Brain microvascular endothelial cell (primary cell): ENCODE measurements around the gene SUPT7L.

ENCODE experiments used
- DNase-seq: peaks from one replicate; pipeline ENCODE4 v3.0.0-alpha.2; 2020
- H3K27ac ChIP-seq: fragments of 250-450 bp; sonication (Bioruptor Pico); 2 replicates; pipeline ENCODE4 v1.5.1; 2020; ENCODE audit warnings: mild to moderate bottlenecking, moderate library complexity
- H3K27me3 ChIP-seq: fragments of 250-450 bp; sonication (Bioruptor Pico); replicated peaks from 2 replicates; pipeline ENCODE4 v1.5.1; 2020; ENCODE audit warnings: mild to moderate bottlenecking
- H3K36me3 ChIP-seq: fragments of 250-450 bp; sonication (Bioruptor Pico); replicated peaks from 2 replicates; pipeline ENCODE4 v1.5.1; 2020; ENCODE audit warnings: mild to moderate bottlenecking
- H3K4me3 ChIP-seq: 2 replicates; pipeline ENCODE4 v1.5.1; 2011; ENCODE audit warnings: low read depth, mild to moderate bottlenecking, control low read depth, low read length, moderate library complexity
- CTCF ChIP-seq: IDR thresholded peaks from 2 replicates; pipeline ENCODE4 v1.5.1; 2011; ENCODE audit warnings: low read depth, mild to moderate bottlenecking, moderate library complexity, low read length, control low read depth, inconsistent platforms; ENCODE audit errors: missing control alignments
- in situ Hi-C: cut with HindIII; loops from 2 replicates; pipeline ENCODE4 v1.10.0; 2017; ENCODE audit warnings: low sequenced_read_pairs, low pct_ligation_motif_present

The SUPT7L gene

GRCh38 chr2:27709960-27710575, 46.7 kb upstream of the SUPT7L start:
- Histone ChIP-seq H3K27ac (no peak overlapping the region), H3K36me3 (no peaks in the 10 kb centered on the region), H3K27me3 (no peaks in the 10 kb centered on the region), H3K4me3 (no peak overlapping the region)
- no peak for DNase-seq
- in situ Hi-C loops = no loop called here
- TF ChIP-seq CTCF = no peak

- TF ChIP-seq CTCF = no peak
- Histone ChIP-seq H3K27me3 (no peaks in the 10 kb centered on the region), H3K4me3 (no peak overlapping the region), H3K27ac (no peak overlapping the region), H3K36me3 (no peaks in the 10 kb centered on the region)
- in situ Hi-C loops = no loop called here
- no peak for DNase-seq
Measured at GRCh38 chr2:27709326-27709725, 45.9 kb upstream of the SUPT7L start.

GRCh38 chr2:27708666-27709065, 45.3 kb upstream of the SUPT7L start:
- Histone ChIP-seq H3K27ac (no peak overlapping the region), H3K4me3 (no peak overlapping the region), H3K27me3 (no peaks in the 10 kb centered on the region), H3K36me3 (no peaks in the 10 kb centered on the region)
- in situ Hi-C loops = no loop called here
- no peak for TF ChIP-seq CTCF
- DNase-seq = no peak

GRCh38 chr2:27708257-27708654, 44.8 kb upstream of the SUPT7L start:
- no peaks in the 10 kb centered on the region for H3K27me3 ChIP-seq
- in situ Hi-C loops = no loop called here
- no peak overlapping the region for H3K27ac ChIP-seq
- no peak for DNase-seq
- H3K36me3 ChIP-seq = no peaks in the 10 kb centered on the region
- no peak for TF ChIP-seq CTCF
- no peak overlapping the region for H3K4me3 ChIP-seq

GRCh38 chr2:27707462-27708256, 44.2 kb upstream of the SUPT7L start:
- no peak overlapping the region for H3K27ac ChIP-seq
- DNase-seq = no peak

More at GRCh38 chr2:27707462-27708256, 44.2 kb upstream of the SUPT7L start:
- no peaks in the 10 kb centered on the region for H3K36me3 ChIP-seq
- TF ChIP-seq CTCF = no peak
- H3K27me3 ChIP-seq = no peaks in the 10 kb centered on the region
- no peak overlapping the region for H3K4me3 ChIP-seq
- in situ Hi-C loops = no loop called here
